ENCODE measurements around the gene COPZ2.
A peak's percentile ranks its signal among the peaks of the same experiment; 100 is the strongest.
"Not testable (repeated sequence)": the region's sequence is repeated elsewhere in the genome, so short reads cannot be mapped to it uniquely, and the experiment has no call there.

Gene COPZ2

GRCh38 chr17:48037036-48037837 is at the start of gene COPZ2:
Gene COPZ2, minus strand, starts transcription at chr17:48037797. Its CDS starts 20 bp downstream, at chr17:48037777.
- DNase-seq = peak; percentile 50

GRCh38 chr17:48084932-48085331 is 47.3 kb upstream of the COPZ2 start:
- no peak for DNase-seq

GRCh38 chr17:48081858-48082257 is 44.3 kb upstream of the COPZ2 start:
- no peak for DNase-seq

GRCh38 chr17:48077152-48077551 is 39.6 kb upstream of the COPZ2 start:
- DNase-seq = not testable (repeated sequence)

- DNase-seq = peak; percentile 43
These were observed 36.9 kb upstream of the COPZ2 start for GRCh38 chr17:48074322-48075081.

GRCh38 chr17:48073566-48074094 is 36.0 kb upstream of the COPZ2 start:
- not testable (repeated sequence) for DNase-seq

- DNase-seq = not testable (repeated sequence)
These were observed 35.2 kb upstream of the COPZ2 start for GRCh38 chr17:48072811-48073210.

- peak; percentile 39 for DNase-seq
These were observed 34.1 kb upstream of the COPZ2 start for GRCh38 chr17:48071654-48072053.

- DNase-seq = no peak
These were observed 32.6 kb upstream of the COPZ2 start for GRCh38 chr17:48070195-48070594.

- no peak for DNase-seq
These were observed 30.9 kb upstream of the COPZ2 start for GRCh38 chr17:48068491-48068961.

- DNase-seq = not testable (repeated sequence)
These were observed 30.2 kb upstream of the COPZ2 start for GRCh38 chr17:48067808-48068207.

- DNase-seq = no peak
These were observed 29.6 kb upstream of the COPZ2 start for GRCh38 chr17:48067245-48067644.

GRCh38 chr17:48066656-48067055 is 29.1 kb upstream of the COPZ2 start:
- DNase-seq = no peak

- no peak for DNase-seq
These were observed 28.6 kb upstream of the COPZ2 start for GRCh38 chr17:48066192-48066591.

GRCh38 chr17:48064638-48065037 is 27.0 kb upstream of the COPZ2 start:
- no peak for DNase-seq

- DNase-seq = no peak
These were observed 24.7 kb upstream of the COPZ2 start for GRCh38 chr17:48062273-48062672.

- DNase-seq = no peak
These were observed 22.7 kb upstream of the COPZ2 start for GRCh38 chr17:48060249-48060648.

- no peak for DNase-seq
These were observed 21.6 kb upstream of the COPZ2 start for GRCh38 chr17:48059125-48059668.

- no peak for DNase-seq
These were observed 21.0 kb upstream of the COPZ2 start for GRCh38 chr17:48058393-48059124.

- DNase-seq = no peak
These were observed 20.0 kb upstream of the COPZ2 start for GRCh38 chr17:48057626-48058025.

- DNase-seq = no peak
These were observed 19.3 kb upstream of the COPZ2 start for GRCh38 chr17:48056879-48057278.

- no peak for DNase-seq
These were observed 18.7 kb upstream of the COPZ2 start for GRCh38 chr17:48056246-48056745.
